ENCODE results near the gene IRF9. TPM values are rescaled to one million over a fixed set of nuclear protein-coding genes. Genes with fewer than 3 reads are reported as not detected.
A peak's percentile ranks its signal among the peaks of the same experiment; 100 is the strongest.

IRF9 gene
- polyA plus RNA-seq, 5 donors = 49.8 to 68.6 (median 57.2) TPM

DNA sequence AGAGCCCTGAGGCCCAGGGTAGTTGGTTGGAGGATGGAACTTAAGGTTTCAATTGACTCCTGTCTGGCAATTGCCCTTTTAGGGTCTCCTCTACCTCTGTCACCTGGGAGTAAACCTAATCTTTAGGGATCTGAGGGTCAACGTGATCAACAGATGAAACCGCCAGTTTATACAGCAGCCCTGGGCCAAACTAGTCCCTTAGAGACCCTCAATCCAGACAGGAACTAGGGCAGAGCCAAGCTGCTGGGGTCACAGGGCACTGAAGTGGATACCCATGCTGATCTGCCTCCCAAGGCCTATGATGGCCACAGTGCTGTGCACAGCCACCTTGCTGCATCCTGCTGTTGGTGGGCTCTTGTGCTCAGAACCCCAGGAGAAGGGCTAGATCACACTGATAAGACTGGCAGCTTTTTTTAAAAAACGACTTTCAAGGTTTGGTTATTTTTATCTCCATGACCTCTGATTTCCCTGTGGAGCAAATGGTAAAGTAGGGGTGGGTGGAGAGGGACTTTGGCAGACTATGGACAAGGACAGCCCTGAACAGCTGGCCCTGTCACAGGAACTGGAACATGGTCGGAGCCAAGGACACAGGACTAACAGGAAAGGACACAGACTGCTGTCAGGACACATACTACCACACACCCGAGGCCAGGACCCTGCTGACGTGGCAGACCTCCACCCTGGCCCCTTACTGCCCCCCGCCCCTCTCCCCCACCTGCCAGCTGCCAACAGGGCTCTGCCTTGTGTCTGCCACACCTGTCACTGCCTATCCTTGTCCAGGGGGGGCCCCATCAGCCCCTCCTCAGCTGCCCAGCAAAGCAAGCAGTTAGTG lies 30.1 kb upstream of the IRF9 start:
- DNase-seq = no peak

DNA sequence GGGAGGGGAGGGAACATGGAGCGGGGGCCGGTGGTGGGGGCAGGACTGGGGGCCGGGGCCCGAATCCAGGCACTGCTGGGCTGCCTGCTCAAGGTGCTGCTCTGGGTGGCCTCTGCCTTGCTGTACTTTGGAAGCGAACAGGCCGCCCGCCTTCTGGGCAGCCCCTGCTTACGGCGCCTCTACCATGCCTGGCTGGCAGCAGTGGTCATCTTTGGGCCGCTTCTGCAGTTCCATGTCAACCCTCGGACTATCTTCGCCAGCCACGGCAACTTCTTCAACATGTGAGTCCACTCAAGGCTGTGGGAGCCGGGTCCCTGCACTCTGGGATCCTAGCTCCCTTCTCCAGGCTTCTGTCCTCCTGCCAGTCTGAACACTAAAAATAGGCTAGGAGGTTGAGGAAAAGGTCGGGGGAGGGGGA lies 29.5 kb upstream of the IRF9 start:
- no peak for DNase-seq

GRCh38 chr14:24132061-24132685 lies 28.9 kb upstream of the IRF9 start:
- DNase-seq = no peak

GRCh38 chr14:24132976-24133375 lies 28.1 kb upstream of the IRF9 start:
- no peak for DNase-seq

DNA sequence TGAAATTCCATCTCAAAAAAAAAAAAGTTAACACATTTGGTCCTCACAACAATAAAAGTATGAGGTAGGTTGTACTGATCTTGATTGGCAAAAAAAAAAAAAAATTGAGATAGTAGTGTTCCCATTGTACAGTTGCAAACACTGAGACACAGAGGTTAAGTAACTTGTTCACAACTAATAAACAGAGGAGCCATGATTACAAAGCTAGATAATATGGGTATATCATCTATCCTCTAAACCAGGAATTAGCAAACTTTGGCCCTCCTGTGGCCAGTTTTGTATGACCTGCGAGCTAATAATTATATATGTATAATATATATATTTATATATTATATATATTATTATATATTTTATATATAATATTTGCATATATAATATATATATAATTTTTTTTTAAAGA lies 27.3 kb upstream of the IRF9 start:
- no peak for DNase-seq

DNA sequence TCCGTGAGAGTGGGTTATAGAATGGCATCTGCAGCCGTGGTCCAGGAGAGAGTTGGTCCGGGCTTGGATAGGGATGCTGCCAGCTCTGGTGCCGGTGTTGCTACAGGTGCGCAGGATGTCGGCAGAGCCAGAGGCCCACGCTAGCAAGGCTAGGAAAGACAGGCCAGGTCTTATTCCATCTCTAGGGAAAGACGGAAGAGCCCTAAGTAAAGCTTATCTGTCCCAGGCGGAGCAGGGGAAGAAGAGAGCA lies 25.6 kb upstream of the IRF9 start:
- DNase-seq = no peak

GRCh38 chr14:24135834-24136683 lies 25.0 kb upstream of the IRF9 start, which contains the start of gene PSME1:
TSS of gene PSME1 (plus strand) at chr14:24136194. CDS start at chr14:24136263, 69 bp downstream.
- DNase-seq = peak; percentile 90 to 91

DNA sequence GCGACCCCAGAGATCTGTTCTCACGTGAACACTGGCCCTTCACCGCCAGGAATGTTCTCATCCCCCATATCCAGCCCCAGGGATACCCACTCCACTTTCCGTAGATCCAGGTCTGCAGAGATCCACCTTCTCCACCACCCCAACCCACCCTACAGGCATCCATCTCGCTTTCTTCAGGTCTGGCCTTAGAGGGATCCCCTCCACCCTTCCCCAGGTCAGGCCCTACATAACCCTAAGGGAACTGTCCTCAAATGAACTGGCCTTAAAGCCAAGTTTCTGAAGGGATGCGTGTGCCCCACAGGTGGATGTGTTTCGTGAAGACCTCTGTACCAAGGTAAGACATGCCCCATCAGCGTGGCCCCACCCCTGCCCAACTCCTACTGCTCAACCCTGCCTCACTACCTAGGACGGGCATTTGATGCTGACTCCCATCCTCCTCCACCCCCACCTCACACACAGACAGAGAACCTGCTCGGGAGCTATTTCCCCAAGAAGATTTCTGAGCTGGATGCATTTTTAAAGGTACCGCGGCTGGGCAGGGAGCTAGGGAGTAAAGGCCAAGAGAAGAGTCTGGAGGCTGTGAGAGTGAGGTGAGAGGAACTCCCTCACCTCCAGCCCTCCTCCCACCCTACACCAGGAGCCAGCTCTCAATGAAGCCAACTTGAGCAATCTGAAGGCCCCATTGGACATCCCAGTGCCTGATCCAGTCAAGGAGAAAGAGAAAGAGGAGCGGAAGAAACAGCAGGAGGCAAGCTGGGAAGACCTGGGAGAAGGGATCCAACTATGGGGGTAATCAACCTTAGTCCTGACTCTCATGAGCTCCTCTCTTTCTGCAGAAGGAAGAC lies 24.2 kb upstream of the IRF9 start:
- no peak for DNase-seq

- no peak for DNase-seq
Observed at GRCh38 chr14:24137529-24138395, 23.3 kb upstream of the IRF9 start.

GRCh38 chr14:24138396-24139271 lies 22.4 kb upstream of the IRF9 start:
- no peak for DNase-seq

DNA sequence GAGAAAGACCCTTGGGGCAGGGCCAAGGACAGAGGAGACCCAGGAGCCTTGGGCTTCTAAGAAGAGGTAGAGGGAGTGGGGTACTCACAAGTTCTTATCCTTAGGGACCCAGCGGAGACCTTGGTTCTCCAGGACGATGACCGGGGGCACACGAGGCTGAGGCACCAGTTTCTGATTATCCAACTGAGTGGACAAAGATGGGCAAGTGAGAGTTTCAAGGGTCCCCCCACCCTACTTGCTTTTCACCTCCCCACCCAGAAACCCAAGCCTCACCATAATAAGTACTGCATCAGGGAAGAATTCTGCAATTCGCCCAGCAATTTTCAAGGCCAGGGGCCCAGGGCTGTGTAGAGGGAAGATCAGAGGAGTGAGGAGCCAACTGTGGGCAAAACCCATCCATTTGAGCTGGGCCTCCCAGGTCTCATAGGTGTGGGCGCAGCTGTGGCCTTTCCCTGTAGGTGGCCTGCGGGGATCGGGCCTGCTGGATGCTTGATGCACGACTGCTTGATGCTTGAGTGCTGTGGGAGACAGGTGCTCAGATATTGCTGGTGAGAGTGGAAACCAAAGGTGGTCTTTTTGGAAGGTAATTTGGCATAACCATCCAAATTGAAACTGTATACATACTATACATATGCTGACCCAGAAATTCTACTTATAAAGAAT lies 21.7 kb upstream of the IRF9 start:
- DNase-seq = no peak

DNA sequence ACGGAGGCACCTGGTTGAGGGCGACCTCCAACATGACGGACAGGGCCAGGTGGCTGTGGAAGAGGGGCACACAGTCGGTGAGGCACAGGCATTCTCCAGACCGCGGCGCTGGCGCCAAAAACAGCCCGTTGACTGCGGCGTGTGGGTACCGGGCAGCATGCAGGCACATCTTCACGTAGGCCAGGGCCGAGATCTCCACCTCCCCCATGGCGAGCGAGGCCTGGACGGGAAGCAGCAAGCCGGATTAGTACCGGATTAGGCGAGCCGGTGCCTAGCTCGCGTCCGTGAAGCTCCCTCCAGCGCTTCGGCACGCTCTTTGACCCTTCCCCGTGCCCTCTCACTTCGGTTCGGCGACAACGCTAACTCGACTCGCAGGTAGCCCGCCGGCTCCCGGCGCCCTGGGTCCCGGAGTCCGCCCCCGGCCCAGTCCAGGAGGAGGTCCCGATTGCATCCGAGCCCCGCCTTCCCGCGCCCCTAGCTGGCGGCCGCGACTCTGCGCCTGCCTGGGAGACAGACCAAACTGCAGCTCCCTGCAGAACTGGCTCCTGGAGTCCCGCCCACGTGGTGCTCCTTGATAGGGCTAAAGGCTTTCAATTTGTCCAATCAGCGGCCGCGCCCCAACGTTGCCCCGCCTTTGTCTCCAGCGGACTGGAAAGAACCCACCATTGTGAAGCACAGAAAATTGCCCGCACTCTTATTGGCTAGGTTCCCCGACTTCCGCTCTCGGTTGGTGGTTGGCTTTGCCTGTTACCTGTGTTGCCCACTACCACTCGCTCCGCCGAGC lies 19.8 kb upstream of the IRF9 start, which contains the start of gene EMC9:
Gene EMC9 (minus strand): TSS at position 495 of the 784 bp plus-strand sequence. CDS start 287 bp downstream, at position 208.
- DNase-seq = peak; percentile 99

DNA sequence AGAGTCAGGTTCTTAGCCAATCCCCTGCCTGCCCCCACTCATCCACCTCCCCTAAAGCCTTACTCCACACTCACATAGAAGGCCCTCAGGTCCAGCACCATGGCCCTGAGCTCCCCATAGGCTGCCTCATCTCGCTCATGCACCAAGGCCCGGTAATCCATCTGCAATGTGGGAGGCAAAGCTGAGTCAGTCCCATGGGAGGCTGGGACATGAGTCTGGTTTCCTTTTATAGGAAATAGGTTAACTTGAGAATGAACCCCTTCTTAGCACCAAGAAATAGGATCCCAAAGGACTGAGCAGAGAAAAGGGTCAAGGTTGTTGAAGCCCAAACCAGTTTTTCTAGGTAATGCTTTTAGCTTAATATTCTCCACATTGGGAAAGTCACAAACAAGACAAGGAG lies 17.6 kb upstream of the IRF9 start:
- DNase-seq = no peak

DNA sequence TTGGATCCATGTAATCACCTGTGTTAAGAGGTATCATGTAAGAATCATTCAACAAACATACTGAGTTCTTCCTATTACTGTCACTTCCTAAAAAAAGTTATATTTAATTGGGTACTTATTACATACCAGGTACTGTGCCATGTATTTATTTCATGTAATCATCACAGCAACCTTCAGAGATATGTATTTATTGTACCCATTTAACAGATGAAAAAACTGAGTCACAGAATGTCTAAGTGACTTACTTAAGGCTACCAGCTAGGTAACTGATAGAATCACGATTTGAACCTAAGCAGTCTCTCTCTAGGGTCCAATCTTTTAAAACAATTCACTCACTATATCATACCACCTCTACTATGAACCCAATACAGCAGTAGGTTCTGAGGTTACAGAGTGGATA lies 16.6 kb upstream of the IRF9 start:
- DNase-seq = no peak

GRCh38 chr14:24145219-24145618 lies 15.8 kb upstream of the IRF9 start:
- DNase-seq = no peak

- DNase-seq = no peak
Observed at GRCh38 chr14:24145690-24146452, 15.2 kb upstream of the IRF9 start.

GRCh38 chr14:24146453-24146977 lies 14.6 kb upstream of the IRF9 start, which contains the start of gene PSME2:
TSS of gene PSME2 (minus strand) at chr14:24146610. CDS start at chr14:24146581, 29 bp downstream.
- DNase-seq = peak; percentile 94 to 95

Data from right lung (tissue), 5 donors.